Right ventricle myocardium superior (tissue), 1 donor: ENCODE measurements around the gene RELN. TPM values are rescaled to one million over a fixed set of nuclear protein-coding genes. Genes with fewer than 3 reads are reported as not detected.

Source experiments
- ATAC-seq: fragments of 200-7000 bp; cut with Tn5 transposase; one replicate; pipeline ENCODE4 v1.9.1; 2020; ENCODE audit warnings: mild to moderate bottlenecking; ENCODE audit not compliant: poor library complexity
- DNase-seq: peaks from one replicate; pipeline ENCODE4 v3.0.0-alpha.2; 2020
- intact Hi-C: fragments of 100-400 bp; cut with DNase I; formaldehyde crosslinking; loops from one replicate; pipeline ENCODE4 v1.11.2; 2022
- total RNA-seq: library from RNA; stranded (reverse); fragmentation: NEBNext Ultra II Directional; extraction: Animal tissue kit (Norgen Biotek cat#: 25700); gene quantifications from one replicate; pipeline ENCODE4 v1.2.1, GENCODE V29; 2021
- donor health status: DM: no; HTN: yes; CAD: no; lungs with severe emphysema.

RELN gene
- total RNA-seq, 1 donor from 2014 or later, result 0.56 TPM

GRCh38 chr7:103445228-103446048, 544.0 kb downstream of the RELN start:
- DNase-seq, result no peak
- intact Hi-C loops, result no loop called here
- no peak for ATAC-seq

GRCh38 chr7:103439661-103440060, 549.8 kb downstream of the RELN start:
- no peak for ATAC-seq
- intact Hi-C loops, result no loop called here
- no peak for DNase-seq

- intact Hi-C loops, result no loop called here
- no peak for ATAC-seq
- DNase-seq, result no peak
Measured at GRCh38 chr7:103437623-103438022, 551.8 kb downstream of the RELN start.

GRCh38 chr7:103432712-103433111, 556.7 kb downstream of the RELN start:
- intact Hi-C loops, result no loop called here
- no peak for DNase-seq
- no peak for ATAC-seq

GRCh38 chr7:103425177-103425576, 564.3 kb downstream of the RELN start:
- DNase-seq (no peak), ATAC-seq (no peak)
- intact Hi-C loops, result no loop called here

- intact Hi-C loops, result no loop called here
- ATAC-seq, result no peak
Measured at GRCh38 chr7:103423467-103424179, 565.8 kb downstream of the RELN start.

More at GRCh38 chr7:103423467-103424179, 565.8 kb downstream of the RELN start:
- no peak for DNase-seq

Other genes with a start within 250 kb of the RELN start
- gene ORC5, start 218.4 kb upstream of the RELN start, total RNA-seq, result 7.2 TPM